Stimulated activated CD4-positive, alpha-beta T cell treated with anti-CD3 and anti-CD28 coated beads, Interleukin-12 subunit alpha, Interleukin-12 subunit beta, amount 100 ng/mL, for 4 hours (primary cell): ENCODE results near the gene ARHGEF19.
"Not testable (repeated sequence)": the region's sequence is repeated elsewhere in the genome, so short reads cannot be mapped to it uniquely, and the experiment has no call there.

Experiments used
- DNase-seq: peaks from one replicate; pipeline ENCODE4 v3.0.0-alpha.2; 2020

The ARHGEF19 gene

DNA sequence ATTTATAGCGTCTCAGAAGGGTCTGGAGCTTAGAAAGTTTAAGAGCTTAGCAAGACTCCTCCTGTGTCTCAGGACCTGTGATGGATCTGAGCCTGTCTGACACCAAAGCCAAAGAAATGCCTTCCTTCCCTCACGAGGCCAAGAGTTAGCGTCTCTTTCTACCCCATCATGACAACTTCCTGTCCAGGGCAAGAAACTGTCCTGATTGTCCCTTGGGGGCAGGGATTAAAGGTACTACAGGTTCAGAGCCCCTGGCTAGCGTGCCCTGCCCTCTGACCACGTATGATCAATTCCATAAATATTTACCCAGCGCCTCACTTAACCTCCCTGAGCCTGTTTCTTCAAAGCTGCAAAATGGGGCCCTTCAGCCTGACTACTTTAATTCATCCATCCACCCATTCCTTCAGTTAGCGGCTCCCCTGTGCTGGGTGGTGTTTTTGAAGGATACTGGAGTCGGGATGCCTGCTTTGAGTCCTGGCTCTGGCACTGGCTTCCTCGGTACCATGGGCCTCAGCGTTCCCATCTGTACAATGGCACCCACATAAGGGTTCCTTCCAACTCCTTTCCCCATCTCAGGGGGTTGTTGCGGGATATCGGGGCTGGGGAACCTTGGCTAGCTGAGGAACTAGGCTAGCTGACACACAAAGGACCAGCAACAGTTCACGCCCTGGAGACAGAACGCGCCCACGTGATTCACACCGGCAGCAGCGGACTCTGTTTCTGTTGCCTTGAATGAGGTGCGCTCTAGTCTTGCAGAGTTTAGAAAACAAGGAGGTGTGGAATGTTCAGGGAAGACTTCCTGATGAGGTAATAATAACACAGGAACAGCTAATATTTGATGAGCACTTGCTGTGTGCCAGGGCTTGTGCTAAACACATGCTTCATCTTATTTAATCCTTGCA lies 33.6 kb downstream of the ARHGEF19 start:
- DNase-seq, result no peak

- DNase-seq, result no peak
These were observed 35.1 kb downstream of the ARHGEF19 start for GRCh38 chr1:16177306-16177705.

- DNase-seq, result no peak
These were observed 35.8 kb downstream of the ARHGEF19 start for GRCh38 chr1:16176653-16177052.

GRCh38 chr1:16175610-16176553 lies 36.6 kb downstream of the ARHGEF19 start:
- no peak for DNase-seq

DNA sequence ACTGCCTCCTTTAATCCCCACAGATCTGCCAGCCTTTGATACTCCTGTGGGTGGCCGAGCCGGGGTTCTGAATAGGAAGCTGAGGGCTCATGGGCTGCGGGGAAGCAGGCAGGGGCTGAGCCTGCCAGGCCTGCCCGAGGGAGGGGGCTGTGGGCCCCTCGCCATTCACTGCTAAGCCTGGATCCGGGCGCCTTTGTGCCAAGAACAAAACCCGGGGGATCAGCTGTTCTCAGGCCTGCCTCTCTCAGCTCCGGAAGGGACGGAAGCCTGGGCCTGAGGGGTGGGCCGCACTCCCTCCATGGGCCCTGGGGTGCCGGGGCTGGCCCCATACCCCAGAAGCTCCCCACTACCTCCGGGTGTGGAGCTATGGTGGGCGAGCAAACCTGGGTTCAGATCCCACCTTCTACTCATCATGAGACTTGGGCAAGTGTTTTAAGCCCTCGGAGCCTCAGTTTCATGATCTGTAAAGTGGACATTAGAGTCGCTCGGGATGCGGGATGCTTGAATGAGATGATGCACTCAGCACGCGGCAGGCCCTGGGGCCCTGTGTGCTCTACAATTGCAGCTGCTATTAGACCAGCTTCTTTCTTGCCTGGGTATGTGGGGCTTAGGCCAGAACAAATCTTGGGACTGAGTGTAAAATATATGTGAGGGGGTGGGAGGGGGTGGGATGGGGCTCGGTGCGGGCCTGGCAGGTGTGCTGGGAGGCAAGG lies 37.4 kb downstream of the ARHGEF19 start:
- DNase-seq, result no peak

GRCh38 chr1:16174261-16174868 lies 38.1 kb downstream of the ARHGEF19 start:
- DNase-seq, result no peak

GRCh38 chr1:16173447-16174260 lies 38.8 kb downstream of the ARHGEF19 start:
- no peak for DNase-seq

DNA sequence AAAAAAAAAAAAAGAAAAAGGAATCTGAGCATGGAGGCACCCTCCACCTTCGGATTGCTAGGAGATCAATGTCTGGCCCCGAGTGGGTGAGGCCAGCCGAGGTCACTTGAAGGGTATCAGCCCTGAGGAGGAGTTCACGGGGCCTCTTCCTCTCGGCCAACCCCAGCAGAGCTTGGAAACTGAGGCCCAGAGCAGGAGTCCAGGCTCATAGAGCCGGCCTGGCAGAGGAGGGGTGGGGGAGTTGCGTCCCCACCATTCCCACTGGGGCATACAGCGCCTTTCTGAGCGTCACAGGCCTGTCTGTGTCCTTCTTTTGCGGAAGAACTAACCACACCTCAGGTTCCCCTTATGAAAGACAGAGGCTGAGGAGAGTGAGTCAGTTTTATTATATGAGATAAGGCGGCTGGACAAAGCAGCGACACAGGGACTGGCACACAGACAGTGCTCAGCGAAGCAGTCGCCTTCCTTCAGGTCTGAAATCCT lies 39.4 kb downstream of the ARHGEF19 start:
- DNase-seq, result no peak

GRCh38 chr1:16172218-16172830 lies 40.1 kb downstream of the ARHGEF19 start:
- DNase-seq, result no peak

- no peak for DNase-seq
These were observed 40.9 kb downstream of the ARHGEF19 start for GRCh38 chr1:16171314-16172151.

GRCh38 chr1:16170283-16170673 lies 42.2 kb downstream of the ARHGEF19 start:
- DNase-seq, result no peak

DNA sequence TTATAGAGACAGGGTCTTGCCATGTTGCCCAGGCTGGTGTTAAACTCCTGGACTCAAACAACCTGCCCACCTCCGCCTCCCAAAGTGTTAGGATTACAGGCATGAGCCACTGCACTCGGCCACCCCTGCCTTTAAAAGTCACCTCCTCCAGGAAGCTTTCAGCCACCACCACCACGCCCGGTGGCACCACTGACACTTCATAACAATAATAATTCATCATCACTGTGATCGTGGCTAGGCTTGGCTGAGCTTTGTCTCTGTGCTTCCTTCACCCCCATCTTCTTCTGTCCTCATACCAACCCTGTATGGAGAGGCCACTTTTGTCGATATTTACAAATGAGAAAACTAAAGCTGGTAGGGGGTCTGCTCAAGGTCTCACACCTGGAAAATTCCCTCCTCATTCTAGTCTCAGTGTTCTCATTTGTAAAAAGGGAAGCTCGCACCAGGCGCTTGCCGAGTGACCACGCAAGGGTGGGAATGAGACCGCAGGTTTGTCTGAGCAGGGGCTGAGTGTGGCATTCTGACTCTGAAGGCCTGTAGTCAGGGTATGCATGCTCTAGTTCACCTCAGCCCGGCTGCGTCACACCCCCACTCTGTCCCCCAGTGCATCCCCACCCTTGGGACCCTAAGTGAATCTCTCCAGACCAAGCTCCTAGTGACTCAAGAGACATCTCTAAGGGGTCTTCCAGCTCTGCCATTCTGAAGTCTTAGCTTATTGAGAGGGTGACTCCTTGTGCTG lies 43.7 kb downstream of the ARHGEF19 start:
- no peak for DNase-seq

DNA sequence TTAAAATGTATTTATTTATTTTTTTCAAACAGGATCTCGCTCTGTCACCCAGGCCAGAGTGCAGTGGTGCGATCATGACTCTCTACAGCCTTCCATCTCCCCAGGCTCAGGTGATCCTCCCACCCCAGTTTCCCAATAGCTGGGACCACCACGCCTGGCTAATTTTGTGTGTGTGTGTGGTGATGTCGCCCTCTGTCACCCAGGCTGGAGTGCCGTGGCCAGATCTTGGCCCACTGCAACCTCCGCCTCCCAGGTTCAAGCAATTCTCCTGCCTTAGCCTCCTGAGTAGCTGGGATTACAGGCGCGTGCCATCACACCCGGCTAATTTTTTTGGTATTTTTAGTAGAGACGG lies 44.3 kb downstream of the ARHGEF19 start:
- DNase-seq, result not testable (repeated sequence)

DNA sequence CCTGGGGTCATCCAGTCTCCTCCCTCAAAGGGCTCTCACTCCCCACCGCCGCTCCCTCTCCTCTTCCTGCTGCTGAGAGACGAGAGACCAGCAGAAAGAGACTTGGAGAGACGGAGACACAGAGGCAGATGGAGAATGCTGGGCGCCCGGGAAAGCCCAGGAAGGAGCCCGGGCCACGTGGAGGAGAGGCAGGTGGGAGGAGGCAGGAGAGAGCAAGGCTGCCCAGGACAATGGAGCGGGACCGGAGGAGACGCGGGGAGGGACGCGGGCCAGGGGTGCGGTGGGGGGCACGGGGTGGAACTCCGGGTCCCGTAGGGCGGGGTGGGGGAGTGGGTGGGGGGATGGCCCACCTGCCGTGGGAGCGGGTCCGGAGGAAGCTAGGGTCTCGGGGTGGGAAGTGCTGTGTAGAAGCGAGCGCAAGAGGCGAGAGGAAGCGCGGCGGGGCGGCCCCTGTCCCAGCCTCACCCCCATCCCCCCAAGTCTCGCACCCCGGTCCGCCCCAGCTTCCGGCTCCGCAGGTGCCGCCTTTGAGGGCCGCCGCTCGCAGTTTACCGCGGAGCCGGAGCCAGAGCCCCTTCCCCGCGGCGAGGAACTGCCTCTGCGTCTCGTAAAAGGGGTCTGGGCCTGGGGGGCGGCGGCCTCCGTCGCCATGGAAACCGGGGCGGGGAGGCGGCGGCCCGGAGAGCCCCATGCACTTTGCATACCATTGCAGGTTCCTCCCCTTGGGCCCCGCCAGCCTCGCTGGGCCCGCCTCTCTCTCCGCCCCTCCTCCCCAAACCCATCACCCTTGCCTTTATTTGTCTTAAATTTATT lies 44.9 kb downstream of the ARHGEF19 start:
- peak; percentile 60 for DNase-seq

- no peak for DNase-seq
These were observed 46.3 kb downstream of the ARHGEF19 start for GRCh38 chr1:16166117-16166516.

GRCh38 chr1:16165548-16165947 lies 46.9 kb downstream of the ARHGEF19 start:
- no peak for DNase-seq

GRCh38 chr1:16165073-16165364 lies 47.4 kb downstream of the ARHGEF19 start:
- no peak for DNase-seq

DNA sequence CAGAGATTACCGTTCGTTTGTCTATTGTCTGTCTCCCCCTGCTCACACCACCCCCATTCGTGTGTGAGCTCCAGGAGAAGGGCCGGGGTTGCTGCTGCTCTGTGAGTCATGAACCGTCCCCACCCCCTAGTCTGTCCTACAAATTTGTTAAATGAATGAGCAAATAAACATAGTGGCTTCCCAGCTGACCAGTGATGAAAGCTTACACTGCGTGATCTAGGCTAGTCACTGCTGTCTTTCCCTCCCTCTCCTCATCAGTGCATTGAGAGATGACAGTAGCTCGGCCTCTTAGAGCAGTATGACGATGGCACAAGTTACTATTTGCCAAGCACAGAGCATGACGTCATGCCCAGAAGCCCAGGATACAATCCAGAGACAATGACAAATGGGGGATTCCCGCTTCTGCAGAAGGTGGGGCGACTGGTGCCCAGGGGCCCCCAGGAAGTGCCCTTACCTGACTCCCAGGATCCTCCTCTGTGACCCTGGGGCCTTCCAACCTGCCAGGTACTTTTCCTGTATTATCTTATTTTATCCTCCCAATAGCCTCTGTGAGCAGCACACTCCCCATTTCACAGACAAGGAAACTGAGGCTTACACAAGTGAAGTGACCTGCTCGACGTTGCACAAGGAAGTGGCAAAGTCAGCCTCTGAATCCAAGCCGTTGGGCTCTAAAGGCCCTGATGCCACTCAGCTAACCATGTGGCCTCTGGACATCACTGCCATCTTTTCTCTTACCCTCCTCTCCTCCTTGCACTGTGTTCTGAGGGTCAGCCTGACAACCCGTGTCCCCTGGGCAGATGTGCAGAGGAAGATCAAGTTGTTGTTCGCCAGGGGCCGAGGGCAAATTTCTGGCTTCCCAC lies 48.0 kb downstream of the ARHGEF19 start:
- DNase-seq, result no peak
